Measurements from ENCODE around the gene PPM1M. TPM values are rescaled to one million over a fixed set of nuclear protein-coding genes. Genes with fewer than 3 reads are reported as not detected.

Gene PPM1M
- total RNA-seq, 1 donor from 2014 or later = 16.9 TPM

GRCh38 chr3:52227766-52228165 lies 17.8 kb upstream of the PPM1M start:
- Mint-ChIP-seq H3K27me3 (ENCODE audit: unreplicated experiment) (no peaks in the 10 kb centered on the region), H3K27ac (ENCODE audit: unreplicated experiment) (no peak overlapping the region), H3K9me3 (ENCODE audit: unreplicated experiment) (no peaks in the 10 kb centered on the region), H3K36me3 (ENCODE audit: unreplicated experiment) (peaks cover 28% of the 10 kb centered on the region), H3K4me1 (ENCODE audit: unreplicated experiment) (no peaks in the 10 kb centered on the region), H3K4me3 (ENCODE audit: unreplicated experiment) (no peak overlapping the region)
- TF ChIP-seq, protein P1, sequence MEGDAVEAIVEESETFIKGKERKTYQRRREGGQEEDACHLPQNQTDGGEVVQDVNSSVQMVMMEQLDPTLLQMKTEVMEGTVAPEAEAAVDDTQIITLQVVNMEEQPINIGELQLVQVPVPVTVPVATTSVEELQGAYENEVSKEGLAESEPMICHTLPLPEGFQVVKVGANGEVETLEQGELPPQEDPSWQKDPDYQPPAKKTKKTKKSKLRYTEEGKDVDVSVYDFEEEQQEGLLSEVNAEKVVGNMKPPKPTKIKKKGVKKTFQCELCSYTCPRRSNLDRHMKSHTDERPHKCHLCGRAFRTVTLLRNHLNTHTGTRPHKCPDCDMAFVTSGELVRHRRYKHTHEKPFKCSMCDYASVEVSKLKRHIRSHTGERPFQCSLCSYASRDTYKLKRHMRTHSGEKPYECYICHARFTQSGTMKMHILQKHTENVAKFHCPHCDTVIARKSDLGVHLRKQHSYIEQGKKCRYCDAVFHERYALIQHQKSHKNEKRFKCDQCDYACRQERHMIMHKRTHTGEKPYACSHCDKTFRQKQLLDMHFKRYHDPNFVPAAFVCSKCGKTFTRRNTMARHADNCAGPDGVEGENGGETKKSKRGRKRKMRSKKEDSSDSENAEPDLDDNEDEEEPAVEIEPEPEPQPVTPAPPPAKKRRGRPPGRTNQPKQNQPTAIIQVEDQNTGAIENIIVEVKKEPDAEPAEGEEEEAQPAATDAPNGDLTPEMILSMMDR (IDR thresholded peaks at IDR 0.05) = no peak
- no peak for DNase-seq (ENCODE audit: extremely low spot score, unreplicated experiment)

DNA sequence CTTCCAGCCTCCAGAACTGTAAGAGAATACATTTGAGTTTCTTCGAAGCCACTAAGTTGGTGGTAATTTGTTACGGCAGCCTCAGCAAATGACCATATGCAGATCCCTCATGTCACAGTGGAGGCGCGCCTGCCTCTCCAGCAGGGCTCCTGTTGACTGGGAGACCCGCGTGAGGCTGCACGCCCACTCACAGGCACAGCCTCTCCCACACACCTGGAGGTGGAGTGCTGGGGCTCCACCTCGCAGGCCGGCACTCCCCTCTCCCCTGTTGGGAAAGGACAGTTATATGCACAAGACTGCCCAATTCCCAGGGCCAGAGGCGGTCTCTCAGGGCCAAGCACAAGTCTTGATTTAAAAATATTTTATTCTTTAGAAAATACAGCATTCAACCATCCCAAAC lies 17.3 kb upstream of the PPM1M start:
- Mint-ChIP-seq H3K27me3 (ENCODE audit: unreplicated experiment) (no peaks in the 10 kb centered on the region), H3K4me3 (ENCODE audit: unreplicated experiment) (no peak overlapping the region), H3K36me3 (ENCODE audit: unreplicated experiment) (peaks cover 28% of the 10 kb centered on the region), H3K27ac (ENCODE audit: unreplicated experiment) (no peak overlapping the region), H3K4me1 (ENCODE audit: unreplicated experiment) (no peaks in the 10 kb centered on the region), H3K9me3 (ENCODE audit: unreplicated experiment) (no peaks in the 10 kb centered on the region)
- DNase-seq (ENCODE audit: extremely low spot score, unreplicated experiment) = peak; percentile 76
- TF ChIP-seq, protein P1 (IDR thresholded peaks at IDR 0.05) = no peak

- H3K36me3 Mint-ChIP-seq (ENCODE audit: unreplicated experiment) = peaks cover 28% of the 10 kb centered on the region
- no peaks in the 10 kb centered on the region for H3K9me3 Mint-ChIP-seq (ENCODE audit: unreplicated experiment)
- DNase-seq (ENCODE audit: extremely low spot score, unreplicated experiment) = peak; percentile 77
- H3K27ac Mint-ChIP-seq (ENCODE audit: unreplicated experiment) = no peak overlapping the region
- TF ChIP-seq, protein P1 (IDR thresholded peaks at IDR 0.05) = no peak
- H3K4me3 Mint-ChIP-seq (ENCODE audit: unreplicated experiment) = no peak overlapping the region
- H3K4me1 Mint-ChIP-seq (ENCODE audit: unreplicated experiment) = no peaks in the 10 kb centered on the region
- no peaks in the 10 kb centered on the region for H3K27me3 Mint-ChIP-seq (ENCODE audit: unreplicated experiment)
Observed at GRCh38 chr3:52228751-52229291, 16.7 kb upstream of the PPM1M start.

GRCh38 chr3:52229656-52230055 lies 15.9 kb upstream of the PPM1M start:
- Mint-ChIP-seq H3K9me3 (ENCODE audit: unreplicated experiment) (no peaks in the 10 kb centered on the region), H3K27ac (ENCODE audit: unreplicated experiment) (no peak overlapping the region), H3K4me3 (ENCODE audit: unreplicated experiment) (no peak overlapping the region), H3K36me3 (ENCODE audit: unreplicated experiment) (peaks cover 28% of the 10 kb centered on the region), H3K27me3 (ENCODE audit: unreplicated experiment) (no peaks in the 10 kb centered on the region), H3K4me1 (ENCODE audit: unreplicated experiment) (no peaks in the 10 kb centered on the region)
- TF ChIP-seq, protein P1 (IDR thresholded peaks at IDR 0.05) = no peak
- DNase-seq (ENCODE audit: extremely low spot score, unreplicated experiment) = no peak

- peaks cover 28% of the 10 kb centered on the region for H3K36me3 Mint-ChIP-seq (ENCODE audit: unreplicated experiment)
- H3K4me1 Mint-ChIP-seq (ENCODE audit: unreplicated experiment) = no peaks in the 10 kb centered on the region
- TF ChIP-seq, protein P1 (IDR thresholded peaks at IDR 0.05) = no peak
- no peak overlapping the region for H3K27ac Mint-ChIP-seq (ENCODE audit: unreplicated experiment)
- no peak overlapping the region for H3K4me3 Mint-ChIP-seq (ENCODE audit: unreplicated experiment)
- no peak for DNase-seq (ENCODE audit: extremely low spot score, unreplicated experiment)
- no peaks in the 10 kb centered on the region for H3K9me3 Mint-ChIP-seq (ENCODE audit: unreplicated experiment)
- no peaks in the 10 kb centered on the region for H3K27me3 Mint-ChIP-seq (ENCODE audit: unreplicated experiment)
Observed at GRCh38 chr3:52230461-52230860, 15.1 kb upstream of the PPM1M start.
